HUES6 (cell line): ENCODE measurements around the gene PBX2.

Experiments
- H3K27ac ChIP-seq: 2 replicates; pipeline ENCODE4 v1.7.0; 2013; ENCODE audit warnings: low read depth, mild to moderate bottlenecking, low read length, inconsistent platforms
- H3K27me3 ChIP-seq: 2 replicates; pipeline ENCODE4 v1.6.1; 2013; ENCODE audit warnings: low read length; ENCODE audit not compliant: control insufficient read depth, insufficient read depth
- H3K36me3 ChIP-seq: 2 replicates; pipeline ENCODE4 v1.6.1; 2013; ENCODE audit warnings: low read length; ENCODE audit not compliant: control insufficient read depth, insufficient read depth
- H3K4me1 ChIP-seq: 2 replicates; pipeline ENCODE4 v1.6.1; 2013; ENCODE audit warnings: low read length; ENCODE audit not compliant: control insufficient read depth, insufficient read depth
- H3K4me3 ChIP-seq: 2 replicates; pipeline ENCODE4 v1.5.1; 2013; ENCODE audit warnings: low read depth, low read length
- H3K9ac ChIP-seq: one replicate; pipeline ENCODE4 v1.6.1; 2013; ENCODE audit warnings: mild to moderate bottlenecking, low read length
- H3K9me3 ChIP-seq: 2 replicates; pipeline ENCODE4 v1.6.1; 2013; ENCODE audit warnings: low read depth, low read length; ENCODE audit not compliant: control insufficient read depth, insufficient read depth

The PBX2 gene

GRCh38 chr6:32184084-32184640, 5.8 kb downstream of the PBX2 start, which contains the start of gene AGER:
TSS of gene AGER (minus strand) at chr6:32184253. CDS start at chr6:32184222, 31 bp downstream.
- H3K36me3 ChIP-seq = peaks cover 64% of the 10 kb centered on the region

GRCh38 chr6:32183483-32184083, 6.4 kb downstream of the PBX2 start:
- H3K36me3 ChIP-seq = peaks cover 64% of the 10 kb centered on the region

More at GRCh38 chr6:32184084-32184640, 5.8 kb downstream of the PBX2 start, which contains the start of gene AGER:
- Histone ChIP-seq H3K4me1 (peaks cover 14% of the 10 kb centered on the region; the same call in 1 of the 2 replicates), H3K9ac (peak within 1 kb of the TSS; percentile 29), H3K27me3 (no peaks in the 10 kb centered on the region), H3K9me3 (no peaks in the 10 kb centered on the region), H3K27ac (no peak within 1 kb of the TSS), H3K4me3 (no peak within 1 kb of the TSS)

GRCh38 chr6:32183030-32183429, 7.0 kb downstream of the PBX2 start:
- Histone ChIP-seq H3K27ac (no peak overlapping the region), H3K27me3 (no peaks in the 10 kb centered on the region), H3K9me3 (no peaks in the 10 kb centered on the region), H3K4me1 (peaks cover 11% of the 10 kb centered on the region; the same call in 1 of the 2 replicates), H3K4me3 (no peak overlapping the region), H3K36me3 (peaks cover 62% of the 10 kb centered on the region), H3K9ac (no peak overlapping the region)

More at GRCh38 chr6:32183483-32184083, 6.4 kb downstream of the PBX2 start:
- Histone ChIP-seq H3K27me3 (no peaks in the 10 kb centered on the region), H3K4me1 (peaks cover 14% of the 10 kb centered on the region; the same call in 1 of the 2 replicates), H3K4me3 (no peak overlapping the region), H3K9ac (no peak overlapping the region), H3K9me3 (no peaks in the 10 kb centered on the region), H3K27ac (no peak overlapping the region)

DNA sequence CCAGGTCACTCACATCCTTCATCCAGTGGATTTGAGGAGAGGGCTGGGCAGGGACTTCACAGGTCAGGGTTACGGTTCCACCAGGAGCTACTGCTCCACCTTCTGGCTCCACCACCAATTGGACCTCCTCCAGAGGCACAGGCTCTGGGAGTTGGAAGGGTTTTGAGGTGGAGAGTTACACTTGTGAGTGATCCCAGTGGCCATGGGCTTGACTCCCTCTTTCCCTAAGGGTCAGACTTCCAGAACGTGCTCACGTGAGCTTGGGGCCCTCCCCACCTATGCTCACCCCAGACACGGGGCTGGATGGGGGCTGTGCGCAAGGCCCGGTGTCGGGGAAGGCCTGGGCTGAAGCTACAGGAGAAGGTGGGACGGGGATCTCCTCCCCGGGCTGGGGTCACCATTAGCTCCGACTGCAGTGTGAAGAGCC, 7.4 kb downstream of the PBX2 start:
- Histone ChIP-seq H3K4me1 (peaks cover 11% of the 10 kb centered on the region; the same call in 1 of the 2 replicates), H3K27me3 (no peaks in the 10 kb centered on the region), H3K4me3 (no peak overlapping the region), H3K9me3 (no peaks in the 10 kb centered on the region), H3K9ac (no peak overlapping the region), H3K27ac (no peak overlapping the region), H3K36me3 (peaks cover 57% of the 10 kb centered on the region)

- Histone ChIP-seq H3K27ac (no peak overlapping the region), H3K9ac (no peak overlapping the region), H3K4me3 (no peak overlapping the region), H3K36me3 (peaks cover 52% of the 10 kb centered on the region), H3K27me3 (no peaks in the 10 kb centered on the region), H3K9me3 (no peaks in the 10 kb centered on the region), H3K4me1 (peaks cover 11% of the 10 kb centered on the region; the same call in 1 of the 2 replicates)
Observed at GRCh38 chr6:32181915-32182529, 8.0 kb downstream of the PBX2 start.

DNA sequence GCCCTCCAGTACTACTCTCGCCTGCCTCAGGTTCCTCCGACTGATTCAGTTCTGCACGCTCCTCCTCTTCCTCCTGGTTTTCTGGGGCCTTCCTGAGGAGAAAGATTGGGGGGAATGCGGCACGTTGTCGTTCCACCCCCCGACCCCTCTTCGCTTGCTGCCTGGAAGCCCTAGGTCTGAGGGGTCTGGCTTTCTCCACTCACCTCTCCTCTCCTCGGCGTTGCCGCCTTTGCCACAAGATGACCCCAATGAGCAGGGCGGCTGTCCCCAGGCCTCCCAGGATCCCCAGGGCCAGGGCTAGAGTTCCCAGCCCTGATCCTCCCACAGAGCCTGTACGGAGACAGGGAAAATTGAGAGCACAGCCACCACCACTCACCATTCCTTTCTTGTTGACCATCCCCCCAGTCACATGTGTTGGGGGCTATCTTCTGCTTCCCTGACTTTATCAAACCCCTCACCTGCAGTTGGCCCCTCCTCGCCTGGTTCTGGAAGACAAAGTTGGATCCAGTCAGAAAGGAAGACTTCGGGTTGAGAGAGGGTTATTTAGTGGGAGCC, 8.8 kb downstream of the PBX2 start:
- Histone ChIP-seq H3K9me3 (no peaks in the 10 kb centered on the region), H3K4me3 (no peak overlapping the region), H3K9ac (no peak overlapping the region), H3K27ac (no peak overlapping the region), H3K36me3 (peaks cover 44% of the 10 kb centered on the region), H3K4me1 (peaks cover 19% of the 10 kb centered on the region; the same call in 1 of the 2 replicates), H3K27me3 (no peaks in the 10 kb centered on the region)

GRCh38 chr6:32179766-32180405, 10.1 kb downstream of the PBX2 start:
- H3K4me3 ChIP-seq = no peak overlapping the region
- no peaks in the 10 kb centered on the region for H3K9me3 ChIP-seq
- H3K9ac ChIP-seq = no peak overlapping the region
- H3K27me3 ChIP-seq = no peaks in the 10 kb centered on the region
- peaks cover 41% of the 10 kb centered on the region for H3K36me3 ChIP-seq
- peaks cover 24% of the 10 kb centered on the region; the same call in 1 of the 2 replicates for H3K4me1 ChIP-seq
- H3K27ac ChIP-seq = no peak overlapping the region

DNA sequence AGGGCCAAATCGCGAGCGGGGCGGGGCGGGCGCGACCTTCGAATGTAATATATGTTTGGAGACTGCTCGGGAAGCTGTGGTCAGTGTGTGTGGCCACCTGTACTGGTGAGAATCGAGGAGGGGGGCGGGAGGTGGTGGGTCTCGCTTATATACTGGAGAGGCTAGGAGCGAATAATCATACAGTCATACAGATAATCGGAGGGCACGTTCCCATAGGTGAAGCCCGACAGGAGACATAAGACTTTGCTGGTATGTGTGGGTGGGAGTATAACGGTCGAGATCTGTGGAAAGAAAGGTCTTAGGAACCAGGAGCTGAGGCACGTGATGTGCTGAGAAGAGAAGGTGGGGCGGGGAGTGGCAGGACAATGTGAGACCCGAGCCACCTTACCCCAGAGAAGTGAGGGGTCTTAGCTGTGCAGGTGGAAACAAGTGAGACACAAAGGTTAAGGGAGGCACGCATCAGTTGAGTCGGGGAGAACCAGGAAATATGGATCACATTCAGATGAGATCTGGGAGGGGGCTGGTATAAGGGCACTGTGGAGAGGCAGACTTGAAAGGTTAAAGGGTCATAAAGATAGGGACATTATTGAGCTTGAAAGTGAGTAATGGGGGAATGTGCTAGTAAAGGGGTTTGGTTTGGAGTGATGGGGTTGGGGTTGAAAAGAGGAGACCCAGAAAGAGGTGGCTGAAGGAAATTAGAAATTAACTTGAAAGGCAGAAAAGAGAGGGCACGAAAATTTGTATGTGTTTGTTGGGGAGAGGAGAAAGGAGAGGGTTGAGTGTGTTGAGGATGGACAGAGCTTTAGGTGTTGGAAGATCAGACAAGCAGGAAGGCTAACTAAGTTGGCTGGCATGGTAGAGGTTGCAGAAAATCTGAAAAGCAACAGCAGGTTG, 11.2 kb downstream of the PBX2 start:
- peak overlapping the region; percentile 89 for H3K9ac ChIP-seq
- peaks cover 34% of the 10 kb centered on the region for H3K36me3 ChIP-seq
- no peak overlapping the region for H3K27ac ChIP-seq
- H3K4me3 ChIP-seq = peak overlapping the region; percentile 90
- H3K9me3 ChIP-seq = no peaks in the 10 kb centered on the region
- H3K27me3 ChIP-seq = no peaks in the 10 kb centered on the region
- peaks cover 25% of the 10 kb centered on the region; the same call in 1 of the 2 replicates for H3K4me1 ChIP-seq

DNA sequence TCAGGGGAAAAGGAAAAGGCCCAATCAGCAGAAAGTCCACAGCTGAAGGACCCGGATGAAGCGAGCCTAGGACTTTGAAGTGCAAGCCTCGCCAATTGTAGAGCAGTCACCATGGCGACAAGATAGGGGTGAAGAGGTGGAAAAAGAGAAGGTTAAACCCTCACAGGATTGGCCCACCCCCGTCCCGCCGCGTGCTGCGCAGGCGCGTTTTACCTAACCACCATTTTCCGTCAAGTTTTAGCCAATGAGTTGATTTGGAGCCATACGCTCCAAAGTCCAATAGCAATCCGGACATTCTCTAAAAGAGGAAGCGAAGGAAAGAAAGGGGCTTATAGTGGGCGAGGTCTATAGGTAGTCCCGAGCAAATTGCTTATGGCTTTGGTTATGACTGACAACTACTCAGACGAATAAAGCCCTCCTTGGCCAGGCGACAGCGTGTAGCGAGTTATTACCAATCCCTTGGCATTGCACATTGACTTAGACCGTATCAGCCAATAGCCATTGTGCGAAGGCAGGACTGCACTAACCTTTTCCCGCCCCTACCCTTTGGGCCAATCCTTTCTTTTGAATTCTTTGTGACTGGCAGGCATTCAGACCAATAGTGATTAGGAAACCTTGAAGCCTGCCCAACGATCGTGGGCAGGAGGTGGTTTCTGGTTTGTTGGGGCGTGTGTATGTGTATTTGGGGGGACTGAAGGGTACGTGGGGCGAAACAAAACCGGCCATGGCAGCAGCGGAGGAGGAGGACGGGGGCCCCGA, 12.0 kb downstream of the PBX2 start, which contains the start of gene RNF5:
RNF5 (plus strand) TSS at position 618 of the 759 bp plus-strand sequence; CDS start at position 725, 107 bp downstream.
- H3K36me3 ChIP-seq = peaks cover 30% of the 10 kb centered on the region
- peaks cover 33% of the 10 kb centered on the region; the same call in 1 of the 2 replicates for H3K4me1 ChIP-seq
- H3K27me3 ChIP-seq = no peaks in the 10 kb centered on the region
- peak within 1 kb of the TSS; percentile 90 for H3K4me3 ChIP-seq
- H3K9me3 ChIP-seq = no peaks in the 10 kb centered on the region
- H3K27ac ChIP-seq = peak within 1 kb of the TSS; percentile 91
- H3K9ac ChIP-seq = peak within 1 kb of the TSS; percentile 89
